DND-41 (cell line): ENCODE measurements around the gene TYW5.

Experiments used
- ATAC-seq: fragments of 200-7000 bp; cut with Tn5 transposase; 3 replicates; pipeline ENCODE4 v1.9.1; 2021; ENCODE audit warnings: low read depth; ENCODE audit not compliant: insufficient read depth
- DNase-seq: peaks from one replicate; pipeline ENCODE4 v3.0.0-alpha.2; 2020
- H2AFZ ChIP-seq: 2 replicates; pipeline ENCODE4 v1.6.0; 2012; ENCODE audit warnings: low read depth, low read length
- H3K27ac ChIP-seq: 2 replicates; pipeline ENCODE4 v1.5.1; 2012; ENCODE audit warnings: low read length, inconsistent platforms
- H3K27me3 ChIP-seq: fragments of 200-600 bp; sonication (generic); 2 replicates; pipeline ENCODE4 v1.6.0; 2012; ENCODE audit warnings: low read length, mild to moderate bottlenecking, inconsistent platforms; ENCODE audit not compliant: insufficient read depth, poor library complexity
- H3K36me3 ChIP-seq: 2 replicates; pipeline ENCODE4 v1.5.1; 2012; ENCODE audit warnings: low read length, inconsistent platforms; ENCODE audit not compliant: insufficient read depth
- H3K4me1 ChIP-seq: 2 replicates; pipeline ENCODE4 v1.5.1; 2012; ENCODE audit warnings: mild to moderate bottlenecking, low read length; ENCODE audit not compliant: insufficient read depth
- H3K4me2 ChIP-seq: 2 replicates; pipeline ENCODE4 v1.6.0; 2012; ENCODE audit warnings: mild to moderate bottlenecking, moderate library complexity, low read length, inconsistent platforms; ENCODE audit not compliant: insufficient read depth
- H3K4me3 ChIP-seq, 2 experiments: fragments of 200-600 bp in 1 of 2; shearing (Covaris generic) in 1 of 2; 2 replicates each; pipeline ENCODE4 v1.5.1; 2012 to 2016; ENCODE audit warnings: inconsistent platforms in 2 of 2, low read length in 2 of 2, mild to moderate bottlenecking in 2 of 2, low read depth in 1 of 2, moderate library complexity in 1 of 2
- H3K79me2 ChIP-seq: 2 replicates; pipeline ENCODE4 v1.6.0; 2012; ENCODE audit warnings: low read length, inconsistent platforms; ENCODE audit not compliant: insufficient read depth
- H3K9ac ChIP-seq: 2 replicates; pipeline ENCODE4 v1.6.0; 2012; ENCODE audit warnings: low read depth, mild to moderate bottlenecking, inconsistent platforms, low read length, moderate library complexity
- H3K9me3 ChIP-seq: 2 replicates; pipeline ENCODE4 v1.5.1; 2012; ENCODE audit warnings: low read length, moderate library complexity, mild to moderate bottlenecking, inconsistent platforms; ENCODE audit not compliant: insufficient read depth, severe bottlenecking
- H4K20me1 ChIP-seq: 2 replicates; pipeline ENCODE4 v1.6.0; 2012; ENCODE audit warnings: low read length; ENCODE audit not compliant: insufficient read depth
- EZH2 ChIP-seq: IDR thresholded peaks from 3 replicates; pipeline ENCODE4 v1.6.1; 2012; ENCODE audit warnings: borderline replicate concordance, low read depth, mild to moderate bottlenecking, moderate library complexity, low read length, inconsistent platforms; ENCODE audit not compliant: severe bottlenecking
- TF ChIP-seq, protein P1 (sequence below): IDR thresholded peaks from 2 replicates; pipeline ENCODE4 v1.5.1; 2012; ENCODE audit warnings: borderline replicate concordance, low read length, moderate library complexity, mild to moderate bottlenecking; ENCODE audit not compliant: poor library complexity, severe bottlenecking; ENCODE audit errors: extremely low read depth

Gene TYW5

DNA sequence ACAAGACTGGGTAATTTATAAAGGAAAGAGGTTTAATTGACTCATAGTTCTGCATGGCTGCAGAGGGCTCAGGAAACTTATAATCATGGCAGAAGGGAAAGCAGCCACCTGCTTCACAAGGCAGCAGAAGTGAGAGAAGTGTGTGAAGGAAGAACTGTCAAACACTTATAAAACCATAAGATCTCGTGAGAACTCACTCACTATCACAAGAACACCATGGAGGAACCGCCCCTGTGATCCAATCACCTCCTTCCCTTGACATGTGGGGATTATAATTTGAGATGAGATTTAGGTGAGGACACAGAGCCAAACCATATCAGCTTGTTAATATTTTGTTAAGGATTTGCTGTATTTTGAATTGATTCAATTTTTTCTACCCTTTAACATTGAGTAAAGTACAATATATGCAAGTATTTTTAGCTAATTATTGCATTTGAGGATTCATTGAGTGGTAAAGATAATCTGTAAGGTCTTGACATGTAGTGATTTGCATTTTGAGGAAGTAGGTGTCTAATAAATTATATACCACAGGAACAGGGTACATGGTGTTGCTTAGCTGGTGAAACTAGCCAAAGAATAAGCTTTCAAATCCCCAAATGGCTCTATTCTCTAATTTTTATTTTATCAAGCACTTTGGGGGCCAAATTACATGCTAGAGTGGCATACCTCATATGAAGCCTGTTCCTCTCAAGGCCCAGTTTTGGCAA lies 48.1 kb downstream of the TYW5 start:
- H3K27ac ChIP-seq, result no peak overlapping the region
- peaks cover 13% of the 10 kb centered on the region for H3K4me1 ChIP-seq
- no peak overlapping the region for H2AFZ ChIP-seq
- DNase-seq, result no peak
- H3K79me2 ChIP-seq, result peaks cover 13% of the 10 kb centered on the region
- H3K4me3 ChIP-seq, result no peak overlapping the region
- H3K9ac ChIP-seq, result no peak overlapping the region
- H3K27me3 ChIP-seq, result no peaks in the 10 kb centered on the region
- no peak for ATAC-seq
- H3K9me3 ChIP-seq, result no peaks in the 10 kb centered on the region
- TF ChIP-seq, protein P1, sequence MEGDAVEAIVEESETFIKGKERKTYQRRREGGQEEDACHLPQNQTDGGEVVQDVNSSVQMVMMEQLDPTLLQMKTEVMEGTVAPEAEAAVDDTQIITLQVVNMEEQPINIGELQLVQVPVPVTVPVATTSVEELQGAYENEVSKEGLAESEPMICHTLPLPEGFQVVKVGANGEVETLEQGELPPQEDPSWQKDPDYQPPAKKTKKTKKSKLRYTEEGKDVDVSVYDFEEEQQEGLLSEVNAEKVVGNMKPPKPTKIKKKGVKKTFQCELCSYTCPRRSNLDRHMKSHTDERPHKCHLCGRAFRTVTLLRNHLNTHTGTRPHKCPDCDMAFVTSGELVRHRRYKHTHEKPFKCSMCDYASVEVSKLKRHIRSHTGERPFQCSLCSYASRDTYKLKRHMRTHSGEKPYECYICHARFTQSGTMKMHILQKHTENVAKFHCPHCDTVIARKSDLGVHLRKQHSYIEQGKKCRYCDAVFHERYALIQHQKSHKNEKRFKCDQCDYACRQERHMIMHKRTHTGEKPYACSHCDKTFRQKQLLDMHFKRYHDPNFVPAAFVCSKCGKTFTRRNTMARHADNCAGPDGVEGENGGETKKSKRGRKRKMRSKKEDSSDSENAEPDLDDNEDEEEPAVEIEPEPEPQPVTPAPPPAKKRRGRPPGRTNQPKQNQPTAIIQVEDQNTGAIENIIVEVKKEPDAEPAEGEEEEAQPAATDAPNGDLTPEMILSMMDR, result no peak
- TF ChIP-seq EZH2, result no peak
- no peaks in the 10 kb centered on the region for H3K36me3 ChIP-seq
- no peak overlapping the region for H3K4me2 ChIP-seq
- H4K20me1 ChIP-seq, result peaks cover 2% of the 10 kb centered on the region; the same call in 1 of the 2 replicates

DNA sequence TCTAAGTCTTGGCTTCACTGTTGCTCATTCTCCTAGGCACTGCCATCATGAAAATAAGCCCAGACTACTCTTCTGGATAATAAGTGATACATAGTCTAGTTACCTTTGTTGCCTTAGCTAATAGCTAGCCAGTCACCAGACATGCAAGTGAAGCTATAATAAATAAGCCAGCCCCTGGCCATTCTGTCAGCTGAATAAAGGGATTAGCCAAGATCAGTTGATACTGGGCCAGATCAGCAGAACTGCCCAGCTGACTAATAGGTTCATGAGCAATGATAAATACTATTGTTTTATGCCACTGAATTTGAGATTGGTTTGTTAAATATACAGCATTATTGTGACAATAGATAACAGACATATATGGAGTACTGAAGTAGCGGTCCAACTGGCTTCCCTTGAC lies 52.2 kb downstream of the TYW5 start:
- Histone ChIP-seq H3K27me3 (no peaks in the 10 kb centered on the region), H3K9me3 (no peaks in the 10 kb centered on the region), H2AFZ (no peak overlapping the region), H3K27ac (no peak overlapping the region), H3K4me2 (no peak overlapping the region), H3K4me1 (no peaks in the 10 kb centered on the region), H3K4me3 (no peak overlapping the region), H3K79me2 (no peaks in the 10 kb centered on the region), H4K20me1 (no peaks in the 10 kb centered on the region), H3K36me3 (no peaks in the 10 kb centered on the region), H3K9ac (no peak overlapping the region)
- DNase-seq, result no peak
- ATAC-seq, result no peak
- no peak for TF ChIP-seq EZH2
- TF ChIP-seq, protein P1, result no peak

DNA sequence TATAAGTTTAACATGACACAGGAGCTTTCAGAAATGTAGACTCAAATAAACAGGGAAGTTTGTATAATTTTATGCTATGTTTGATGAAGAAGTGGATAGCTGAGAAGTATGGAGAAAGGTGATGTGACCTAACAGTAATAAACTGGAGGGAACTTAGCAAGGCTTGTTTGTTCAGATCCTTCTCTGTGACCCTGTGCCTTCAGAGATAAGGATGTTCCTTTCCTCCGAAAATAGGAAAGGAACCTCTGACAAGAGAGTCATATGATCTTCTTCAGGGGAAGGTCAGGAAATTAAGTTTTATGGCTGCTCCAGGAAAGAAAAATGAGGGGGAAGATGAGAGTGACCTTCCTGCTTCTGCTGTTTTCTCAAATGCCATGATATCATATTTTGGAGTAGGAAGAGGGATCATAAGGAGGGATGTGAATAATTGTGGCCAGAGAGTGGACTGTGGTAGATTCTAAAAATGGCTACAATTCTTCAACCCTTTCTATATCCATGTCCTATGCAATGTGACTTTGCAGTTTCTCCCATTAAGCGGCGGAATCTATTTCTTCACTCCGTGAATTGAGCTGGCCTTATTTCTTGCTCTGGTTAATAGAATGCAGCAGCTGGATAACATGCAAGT lies 52.7 kb downstream of the TYW5 start:
- Histone ChIP-seq H3K4me1 (no peaks in the 10 kb centered on the region), H3K9me3 (no peaks in the 10 kb centered on the region), H3K27me3 (no peaks in the 10 kb centered on the region), H2AFZ (no peak overlapping the region), H3K27ac (no peak overlapping the region), H3K79me2 (no peaks in the 10 kb centered on the region), H3K4me3 (no peak overlapping the region), H3K4me2 (no peak overlapping the region), H4K20me1 (no peaks in the 10 kb centered on the region), H3K9ac (no peak overlapping the region), H3K36me3 (no peaks in the 10 kb centered on the region)
- no peak for ATAC-seq
- no peak for DNase-seq
- no peak for TF ChIP-seq EZH2
- TF ChIP-seq, protein P1, result no peak
